B cell (primary cell): ENCODE results near the gene MEF2C. TPM values are rescaled to one million over a fixed set of nuclear protein-coding genes. Genes with fewer than 3 reads are reported as not detected.

ENCODE experiments used
- ATAC-seq: fragments of 200-7000 bp; cut with Tn5 transposase; one replicate; pipeline ENCODE4 v1.10.0; 2021; ENCODE audit warnings: low read depth, mild to moderate bottlenecking, moderate number of reproducible peaks, moderate library complexity
- CTCF ChIA-PET: fragments of 350-600 bp; sonication (Branson Sonifier 250); formaldehyde crosslinking; loops from one replicate; lab custom pipeline; 2021; ENCODE audit warnings: antibody characterized with exemption, inconsistent platforms; lab: Charles Lee
- POLR2A ChIA-PET: fragments of 350-600 bp; sonication (Branson Sonifier 250); formaldehyde crosslinking; loops from one replicate; lab custom pipeline; 2021; ENCODE audit warnings: antibody characterized with exemption; lab: Charles Lee
- DNase-seq: peaks from one replicate; pipeline ENCODE4 v3.0.0; 2013
- H2AFZ ChIP-seq: 2 replicates; pipeline ENCODE4 v1.6.1; 2012; ENCODE audit warnings: mild to moderate bottlenecking, low read depth, low read length; ENCODE audit not compliant: insufficient read depth, poor library complexity, severe bottlenecking
- H3K27ac ChIP-seq, 2 donors: 1 replicate in 1 of 2; 2 replicates in 1 of 2; pipeline ENCODE4 v1.5.1; 2012 to 2013; ENCODE audit warnings: low read length in 2 of 2, mild to moderate bottlenecking in 2 of 2, moderate library complexity in 1 of 2
- H3K27me3 ChIP-seq, 4 experiments: fragments of 200-600 bp in 1 of 4; sonication (generic) in 1 of 4; replicated peaks in 1 of 4; 1 replicate in 2 of 4; 2 replicates in 2 of 4; pipeline versions ENCODE4 v1.6.1 to v1.7.0; 2013 to 2016; ENCODE audit warnings: low read length in 3 of 4, mild to moderate bottlenecking in 2 of 4, mixed read lengths in 1 of 4, moderate library complexity in 1 of 4; ENCODE audit not compliant: insufficient read depth in 4 of 4, control insufficient read depth in 3 of 4; ENCODE audit errors: control extremely low read depth in 1 of 4
- H3K36me3 ChIP-seq, 2 experiments: replicated peaks in 1 of 2; 1 replicate in 1 of 2; 2 replicates in 1 of 2; pipeline versions ENCODE4 v1.6.1 to v1.7.1; 2013; ENCODE audit warnings: low read length in 1 of 2; ENCODE audit not compliant: insufficient read depth in 2 of 2, control insufficient read depth in 1 of 2; ENCODE audit errors: control extremely low read depth in 1 of 2, extremely low read depth in 1 of 2
- H3K4me1 ChIP-seq, 2 donors: fragments of 200-600 bp in 1 of 2; sonication (generic) in 1 of 2; 1 replicate in 1 of 2; 2 replicates in 1 of 2; pipeline versions ENCODE4 v1.5.1 to v1.6.1; 2013 to 2017; ENCODE audit warnings: low read length in 2 of 2; ENCODE audit not compliant: control insufficient read depth in 2 of 2, insufficient read depth in 2 of 2
- H3K4me2 ChIP-seq: replicated peaks from 2 replicates; pipeline ENCODE3; 2012; ENCODE audit warnings: mild to moderate bottlenecking, low read depth, low read length; ENCODE audit not compliant: poor library complexity, severe bottlenecking
- H3K4me3 ChIP-seq, 5 experiments: fragments of 200-600 bp in 1 of 5; sonication (generic) in 1 of 5; 1 replicate in 3 of 5; 2 replicates in 2 of 5; pipeline versions ENCODE4 v1.5.1 to v1.7.0; 2011 to 2016; ENCODE audit warnings: low read length in 4 of 5, mild to moderate bottlenecking in 4 of 5, low read depth in 2 of 5, control low read depth in 1 of 5, moderate library complexity in 1 of 5; ENCODE audit not compliant: insufficient read depth in 1 of 5; ENCODE audit errors: control extremely low read depth in 1 of 5, extremely low read depth in 1 of 5
- H3K79me2 ChIP-seq: fragments of 200-600 bp; sonication (generic); one replicate; pipeline ENCODE4 v1.6.0; 2016; ENCODE audit warnings: low read length; ENCODE audit not compliant: control insufficient read depth, insufficient read depth
- H3K9ac ChIP-seq: fragments of 200-600 bp; sonication (generic); 2 replicates; pipeline ENCODE4 v1.6.1; 2017; ENCODE audit warnings: mild to moderate bottlenecking, low read length, moderate library complexity
- H3K9me3 ChIP-seq, 3 donors: one replicate each; pipeline versions ENCODE4 v1.6.1 to v1.7.1; 2013; ENCODE audit warnings: low read length in 2 of 3; ENCODE audit not compliant: control insufficient read depth in 2 of 3, insufficient read depth in 1 of 3; ENCODE audit errors: control extremely low read depth in 1 of 3
- H4K20me1 ChIP-seq: 2 replicates; pipeline ENCODE4 v1.6.0; 2012; ENCODE audit warnings: mild to moderate bottlenecking, low read length; ENCODE audit not compliant: insufficient read depth, control insufficient read depth, poor library complexity, severe bottlenecking
- H3K27ac Mint-ChIP-seq: one replicate; pipeline ENCODE4 v1.8.0; 2021; ENCODE audit warnings: mixed read lengths
- H3K27me3 Mint-ChIP-seq: one replicate; pipeline ENCODE4 v1.8.0; 2021; ENCODE audit warnings: mixed read lengths
- H3K4me1 Mint-ChIP-seq: one replicate; pipeline ENCODE4 v1.8.0; 2021; ENCODE audit warnings: mixed read lengths
- H3K4me3 Mint-ChIP-seq: one replicate; pipeline ENCODE4 v1.8.0; 2021; ENCODE audit warnings: mixed read lengths
- H3K9me3 Mint-ChIP-seq: one replicate; pipeline ENCODE4 v1.8.0; 2022; ENCODE audit warnings: mixed read lengths; ENCODE audit not compliant: insufficient read depth
- CTCF ChIP-seq: fragments of 200-600 bp; IDR thresholded peaks from one replicate; pipeline ENCODE4 v1.8.0; 2022; ENCODE audit warnings: antibody characterized with exemption, mild to moderate bottlenecking
- EZH2 ChIP-seq: IDR thresholded peaks from 2 replicates; pipeline ENCODE4 v1.6.1; 2012; ENCODE audit warnings: borderline replicate concordance, low read depth, mild to moderate bottlenecking, moderate library complexity, low read length; ENCODE audit not compliant: insufficient read depth, poor library complexity, severe bottlenecking
- WGBS: methylation state at CpG from one replicate; pipeline ENCODE4 v1.1.5; 2013; ENCODE audit warnings: missing lambda C conversion rate; ENCODE audit not compliant: insufficient coverage; 5-methylcytosine and 5-hydroxymethylcytosine counted together
- intact Hi-C: fragments of 100-400 bp; cut with micrococcal nuclease; formaldehyde crosslinking; loops from one replicate; pipeline ENCODE4 v1.10.0; 2022
- polyA plus RNA-seq: library from polyadenylated mRNA; depleted of rRNA; stranded (reverse); fragments of >200 nt; gene quantifications from 2 replicates; pipeline ENCODE4 v1.2.3, GENCODE V29; 2012
- total RNA-seq, 2 donors: library from RNA; stranded (reverse); fragments of 120-200 nt in 1 of 2; gene quantifications; 1 replicate in 1 of 2; 2 replicates in 1 of 2; pipeline versions ENCODE4 v1.2.3 to v1.2.4, GENCODE V29; 2013 to 2022

The MEF2C gene
- total and polyA plus RNA-seq, 2 donors (not counting 1 experiment from before 2014, with no cell fraction given), result 97.4 to 354 TPM

GRCh38 chr5:88827997-88828396, 55.0 kb downstream of the MEF2C start:
- no peak for TF ChIP-seq EZH2
- TF ChIP-seq CTCF, result no peak
- Mint-ChIP-seq H3K27me3 (no peaks in the 10 kb centered on the region), H3K4me3 (peak overlapping the region; percentile 75), H3K4me1 (peaks cover 84% of the 10 kb centered on the region), H3K27ac (peak overlapping the region; percentile 94), H3K9me3 (no peaks in the 10 kb centered on the region)
- ATAC-seq (no peak), DNase-seq (peak; percentile 48)
- H3K27me3 ChIP-seq, result no peaks in the 10 kb centered on the region
- H3K79me2 ChIP-seq, result peaks cover 70% of the 10 kb centered on the region
- intact Hi-C loops, result loop anchor here (1.0 to 5.0 kb wide), 8 partner anchors 8 to 614 kb away; partner anchors contain the start of gene MEF2C
- ChIA-PET CTCF (interaction anchor here (1.0 to 4.4 kb wide), 5 partner anchors 9 to 99 kb away, joined by 4 to 20 read pairs (median 9); partner anchors contain the start of gene MEF2C), POLR2A (no interaction called here)
- peaks cover 0 to 11% of the 10 kb centered on the region in 2 experiments for H3K36me3 ChIP-seq
- H4K20me1 ChIP-seq, result no peaks in the 10 kb centered on the region
- peaks cover 75 to 94% of the 10 kb centered on the region in 2 donors for H3K4me1 ChIP-seq
- no peaks in the 10 kb centered on the region for H3K9me3 ChIP-seq
- H3K4me3 ChIP-seq, result peak overlapping the region in 1 of 5 experiments; percentile 60
- peak overlapping the region; percentile 71 for H3K4me2 ChIP-seq
- no CpG with 5 or more reads among the region's 1 CpG for WGBS
- H3K9ac ChIP-seq, result peak overlapping the region; percentile 13
- H3K27ac ChIP-seq, result peak overlapping the region; percentile 92 to 94
- no peak overlapping the region for H2AFZ ChIP-seq
